NOMO-1 (cell line): ENCODE data around the gene MSANTD1.

ENCODE experiments used
- DNase-seq, 2 experiments: peaks; one replicate each; lab custom pipeline; 2025; ENCODE audit not compliant: unreplicated experiment in 2 of 2; lab: John Stamatoyannopoulos, UW

Gene MSANTD1

DNA sequence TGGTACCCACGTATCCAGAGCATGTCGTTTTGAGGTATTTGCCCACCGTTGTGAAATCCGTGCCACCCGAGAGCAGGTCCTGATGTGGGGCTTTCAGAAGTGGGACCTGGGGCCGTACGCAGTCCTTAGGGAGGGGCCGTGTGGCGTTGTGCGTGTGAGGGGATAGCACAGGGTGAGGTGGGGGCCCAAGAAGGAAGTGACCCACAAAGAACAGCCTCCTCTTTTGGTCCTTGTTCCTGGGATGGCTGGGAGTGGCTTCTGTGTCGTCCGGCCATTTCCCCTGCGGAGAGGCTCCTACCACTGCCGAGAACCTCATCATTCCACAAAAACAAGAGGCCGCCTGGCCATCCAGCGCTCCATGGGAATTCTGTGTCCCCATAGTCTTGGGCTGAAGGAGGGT is 17.0 kb upstream of the MSANTD1 start:
- no peak for DNase-seq

DNA sequence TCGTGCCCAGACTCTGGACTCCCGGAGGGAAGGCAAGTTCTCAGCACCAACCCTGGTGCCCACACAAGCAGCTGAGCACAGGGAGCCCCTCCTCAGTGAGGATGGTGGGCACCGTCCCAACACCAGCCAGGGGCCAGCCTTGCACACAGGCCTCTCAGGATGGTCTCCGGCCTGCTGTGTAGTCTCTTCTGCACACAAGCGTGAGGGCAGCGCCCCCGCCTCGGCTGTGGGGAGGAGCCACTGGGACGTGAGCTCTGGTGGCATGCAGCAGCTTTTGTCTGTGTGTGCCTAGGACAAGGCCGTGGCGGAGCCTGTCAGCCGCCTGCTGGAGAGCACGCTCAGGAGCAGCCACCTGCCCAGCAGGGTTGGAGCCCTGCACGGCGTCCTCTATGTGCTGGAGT is 16.1 kb upstream of the MSANTD1 start:
- DNase-seq, result no peak

DNA sequence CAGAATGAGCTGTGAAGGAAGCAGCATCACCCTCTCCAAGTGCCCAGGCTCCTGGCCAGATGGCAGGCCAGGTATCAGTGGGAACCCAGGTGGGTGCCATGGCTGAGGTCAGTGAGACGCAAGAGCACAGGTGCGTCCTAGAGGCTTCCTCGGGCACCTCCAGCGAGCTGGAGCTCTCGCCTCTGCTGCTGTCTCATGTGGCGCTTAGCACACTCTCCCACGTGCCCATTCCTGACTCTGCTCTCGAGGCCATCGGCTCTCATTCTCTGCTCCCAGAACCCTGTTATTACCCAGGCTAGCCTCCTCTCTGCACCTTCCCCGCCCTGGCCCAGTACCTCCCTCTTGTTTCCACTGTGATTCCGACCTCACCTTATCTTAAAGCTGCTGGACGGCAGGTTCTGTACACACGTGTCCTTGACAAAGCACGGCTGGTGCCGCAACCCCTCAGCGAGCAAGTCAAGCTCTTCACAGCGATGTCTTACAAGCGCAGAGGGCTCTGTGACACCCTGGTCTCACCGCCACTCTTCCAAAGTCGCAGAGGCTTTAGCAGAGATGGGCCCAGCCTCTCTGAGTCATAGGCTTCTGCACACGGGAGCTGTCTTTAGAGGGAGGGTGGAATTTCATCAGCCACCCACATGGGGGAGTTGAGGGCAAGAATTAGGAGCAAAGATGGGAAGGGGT is 15.4 kb upstream of the MSANTD1 start:
- no peak for DNase-seq

DNA sequence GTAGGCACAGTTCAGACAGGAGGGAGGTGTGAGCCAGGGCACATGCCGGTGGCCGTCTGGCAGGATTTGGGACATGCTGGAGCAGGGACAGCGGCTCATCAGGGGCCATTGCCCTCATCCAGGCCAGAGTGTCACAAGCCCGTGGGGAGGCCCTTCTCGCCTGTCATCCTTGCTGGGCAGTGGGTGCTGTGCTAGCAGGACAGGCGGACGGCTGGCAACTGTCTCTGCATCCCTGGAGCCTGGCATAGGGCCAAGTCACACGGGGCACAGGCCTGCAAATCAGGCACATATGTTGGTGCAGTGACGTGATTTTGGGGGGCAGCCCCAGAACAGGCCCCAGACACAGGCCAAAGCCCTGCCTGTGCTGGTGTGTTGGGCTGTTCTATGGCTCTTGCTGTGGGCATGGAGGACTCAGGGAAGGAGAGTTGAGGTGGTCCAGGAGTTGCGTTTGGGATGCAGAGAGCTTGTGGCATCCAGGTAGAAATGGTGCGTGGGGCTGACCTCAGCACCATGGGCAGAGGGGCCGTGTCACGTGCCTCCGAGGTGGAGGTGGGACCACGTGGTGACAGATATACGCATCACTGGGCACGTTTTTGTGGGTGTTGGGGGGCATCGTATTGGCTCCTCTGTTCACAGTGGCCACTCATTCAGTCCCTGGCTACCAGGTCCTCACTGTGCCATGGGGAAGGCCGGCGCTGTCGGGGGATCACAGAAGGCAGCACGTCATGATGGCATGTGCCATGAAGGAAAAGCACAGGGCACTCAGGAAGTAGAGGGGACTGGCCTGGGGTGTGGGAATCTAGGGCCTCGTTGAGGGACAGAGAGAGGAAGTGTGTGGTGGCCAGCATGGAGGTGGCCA is 14.6 kb upstream of the MSANTD1 start:
- DNase-seq, result no peak

DNA sequence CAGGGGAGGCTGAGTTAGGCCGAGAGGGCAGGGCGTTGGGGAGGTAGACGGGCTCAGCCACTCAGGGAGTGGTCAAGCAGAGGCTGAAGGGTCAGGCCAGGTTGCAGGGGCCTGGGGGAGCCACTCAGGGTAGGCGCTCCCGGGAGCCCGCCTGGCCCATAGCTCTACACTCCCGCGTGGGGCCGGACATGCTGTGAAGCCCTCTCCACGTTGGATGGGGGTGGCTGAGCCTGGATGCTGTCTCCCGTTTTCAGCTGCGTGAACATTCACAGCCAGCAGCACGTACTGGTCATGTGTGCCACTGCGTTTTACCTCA is 14.0 kb upstream of the MSANTD1 start:
- no peak for DNase-seq

DNA sequence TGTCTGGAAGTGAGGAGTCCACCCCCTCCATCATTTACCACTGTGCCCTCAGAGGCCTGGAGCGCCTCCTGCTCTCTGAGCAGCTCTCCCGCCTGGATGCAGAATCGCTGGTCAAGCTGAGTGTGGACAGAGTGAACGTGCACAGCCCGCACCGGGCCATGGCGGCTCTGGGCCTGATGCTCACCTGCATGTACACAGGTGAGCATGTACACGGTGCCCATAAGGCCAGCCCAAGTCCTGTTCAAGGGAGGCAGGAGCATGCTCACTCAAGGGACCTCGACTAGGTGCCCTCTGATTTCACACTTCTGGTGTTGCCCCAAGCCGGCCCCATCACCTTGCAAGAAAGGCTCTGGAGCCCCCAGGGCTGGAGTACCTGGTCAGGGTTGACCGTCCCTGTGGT is 13.4 kb upstream of the MSANTD1 start:
- DNase-seq, result no peak

DNA sequence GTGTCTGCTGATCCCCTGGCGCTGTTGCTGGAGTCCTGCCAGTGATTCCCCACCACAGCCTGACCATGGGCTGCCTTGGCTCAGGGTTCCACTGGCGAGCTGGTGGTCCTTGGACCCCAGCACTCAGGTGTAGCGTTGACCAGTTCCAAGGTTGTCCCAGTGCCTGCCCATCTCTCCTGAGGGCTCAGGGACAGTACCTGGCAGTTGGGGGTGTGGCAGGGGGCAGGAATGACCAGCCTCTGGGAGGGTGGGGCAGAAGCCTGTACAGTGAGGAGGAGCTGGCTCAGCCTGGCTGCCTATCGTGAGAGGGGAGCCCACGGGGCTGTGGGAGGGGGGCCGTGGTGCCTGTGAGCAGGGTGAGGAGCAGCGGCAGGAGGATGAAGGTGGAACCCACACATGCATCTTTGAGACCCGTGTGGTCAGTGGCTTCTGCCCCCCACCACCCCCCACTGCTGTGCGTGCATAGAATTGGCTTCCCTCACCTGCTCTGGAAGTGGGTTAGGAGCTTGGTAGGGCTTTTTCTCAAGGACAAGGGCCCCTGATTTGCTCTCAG is 12.6 kb upstream of the MSANTD1 start:
- DNase-seq, result no peak

DNA sequence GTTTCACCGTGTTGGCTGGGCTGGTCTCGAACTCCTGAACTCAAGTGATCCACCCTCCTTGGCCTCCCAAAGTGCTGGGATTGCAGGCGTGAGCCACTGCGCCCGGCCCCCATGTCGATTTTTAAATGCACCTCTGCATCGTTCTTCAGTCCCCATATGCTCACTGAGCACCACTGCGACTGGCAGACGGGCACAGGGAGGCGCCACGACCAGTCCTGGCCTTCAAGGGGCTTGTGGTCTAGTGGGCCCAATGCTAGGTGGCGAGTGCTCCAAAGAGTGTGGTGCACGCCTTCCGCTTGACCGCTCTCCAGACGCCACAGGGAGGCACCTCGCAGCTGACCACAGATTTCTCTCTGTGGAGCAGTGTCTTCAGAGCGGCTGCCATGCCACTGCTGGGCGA is 11.7 kb upstream of the MSANTD1 start:
- no peak for DNase-seq

DNA sequence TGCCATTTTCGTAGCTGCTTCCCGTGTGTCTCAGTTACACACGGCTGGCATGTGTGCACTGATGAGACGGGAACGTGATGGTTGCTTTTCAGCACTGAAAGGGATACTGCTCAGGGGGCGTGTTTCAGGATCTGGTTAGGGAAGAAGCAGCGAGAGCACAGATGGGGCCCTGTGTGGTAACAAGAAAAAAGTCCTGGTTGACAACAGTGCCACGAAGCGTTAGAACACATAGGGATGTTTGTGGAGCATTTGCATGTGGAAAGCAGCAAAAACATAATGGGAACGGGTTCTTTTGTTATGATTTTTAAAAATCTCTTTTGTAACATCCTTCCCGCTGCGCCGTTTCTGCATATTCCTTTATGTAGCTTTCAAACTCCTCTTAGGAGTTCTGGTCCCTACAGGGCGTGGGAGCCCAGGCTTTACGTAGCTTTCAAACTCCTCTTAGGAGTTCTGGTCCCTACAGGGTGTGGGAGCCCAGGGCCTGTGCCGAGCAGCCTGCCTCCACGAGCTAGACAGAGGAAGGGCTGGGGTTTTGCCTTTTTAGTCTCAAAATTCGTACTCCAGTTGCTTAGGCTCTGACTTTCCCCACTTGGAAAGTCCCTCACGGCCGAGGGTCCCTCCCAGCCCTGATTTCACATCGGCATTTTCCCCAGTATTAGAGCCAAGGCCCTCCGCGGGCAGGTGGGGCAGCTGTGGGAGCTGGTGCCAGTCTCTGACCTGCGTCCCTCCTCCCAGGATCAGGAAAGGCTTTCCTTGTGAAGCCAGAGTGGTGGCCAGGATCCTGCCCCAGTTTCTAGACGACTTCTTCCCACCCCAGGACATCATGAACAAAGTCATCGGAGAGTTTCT is 11.0 kb upstream of the MSANTD1 start:
- DNase-seq, result no peak

DNA sequence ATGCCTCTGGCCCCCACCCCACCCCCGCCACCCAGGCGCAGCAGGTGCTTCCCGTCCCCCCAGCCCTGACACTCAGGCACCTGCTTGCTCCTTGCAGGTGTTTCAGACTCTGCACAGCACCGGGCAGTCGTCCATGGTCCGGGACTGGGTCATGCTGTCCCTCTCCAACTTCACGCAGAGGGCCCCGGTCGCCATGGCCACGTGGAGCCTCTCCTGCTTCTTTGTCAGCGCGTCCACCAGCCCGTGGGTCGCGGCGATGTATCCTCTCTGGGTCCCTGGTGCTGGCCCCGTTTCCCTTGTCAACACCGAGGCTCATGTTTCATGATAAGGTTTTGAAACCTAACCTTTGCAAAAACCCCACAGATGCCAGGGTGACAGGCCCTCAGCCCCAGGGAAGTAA is 10.2 kb upstream of the MSANTD1 start:
- DNase-seq, result no peak

DNA sequence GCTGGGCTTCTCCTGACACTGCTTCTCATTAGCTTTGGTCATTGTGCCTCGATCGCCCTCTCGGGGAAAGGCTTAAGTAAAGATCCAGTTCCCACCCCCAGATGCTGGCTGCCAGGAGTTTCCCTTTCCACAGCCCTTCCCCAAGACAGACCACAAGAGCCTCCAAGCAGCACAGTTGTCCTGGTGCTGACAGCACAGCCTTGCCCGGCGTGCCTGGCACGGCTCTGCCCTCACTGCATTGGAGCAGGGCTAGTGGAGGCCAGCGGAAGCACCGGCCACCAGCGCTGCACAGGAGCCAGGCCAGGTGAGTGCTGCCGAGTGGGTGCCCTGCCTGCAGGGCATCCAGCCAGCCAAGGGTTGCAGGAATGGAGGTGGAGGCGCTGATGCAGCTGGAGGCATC is 9.7 kb upstream of the MSANTD1 start:
- DNase-seq, result no peak

DNA sequence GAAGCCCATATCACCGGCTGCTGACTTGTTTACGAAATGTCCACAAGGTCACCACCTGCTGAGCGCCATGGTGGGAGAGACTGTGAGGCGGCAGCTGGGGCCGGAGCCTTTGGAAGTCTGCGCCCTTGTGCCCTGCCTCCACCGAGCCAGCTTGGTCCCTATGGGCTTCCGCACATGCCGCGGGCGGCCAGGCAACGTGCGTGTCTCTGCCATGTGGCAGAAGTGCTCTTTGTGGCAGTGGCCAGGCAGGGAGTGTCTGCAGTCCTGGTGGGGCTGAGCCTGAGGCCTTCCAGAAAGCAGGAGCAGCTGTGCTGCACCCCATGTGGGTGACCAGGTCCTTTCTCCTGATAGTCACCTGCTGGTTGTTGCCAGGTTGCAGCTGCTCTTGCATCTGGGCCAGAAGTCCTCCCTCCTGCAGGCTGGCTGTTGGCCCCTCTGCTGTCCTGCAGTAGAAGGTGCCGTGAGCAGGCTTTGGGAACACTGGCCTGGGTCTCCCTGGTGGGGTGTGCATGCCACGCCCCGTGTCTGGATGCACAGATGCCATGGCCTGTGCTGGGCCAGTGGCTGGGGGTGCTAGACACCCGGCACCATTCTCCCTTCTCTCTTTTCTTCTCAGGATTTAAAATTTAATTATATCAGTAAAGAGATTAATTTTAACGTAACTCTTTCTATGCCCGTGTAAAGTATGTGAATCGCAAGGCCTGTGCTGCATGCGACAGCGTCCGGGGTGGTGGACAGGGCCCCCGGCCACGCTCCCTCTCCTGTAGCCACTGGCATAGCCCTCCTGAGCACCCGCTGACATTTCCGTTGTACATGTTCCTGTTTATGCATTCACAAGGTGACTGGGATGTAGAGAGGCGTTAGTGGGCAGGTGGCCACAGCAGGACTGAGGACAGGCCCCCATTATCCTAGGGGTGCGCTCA is 8.7 kb upstream of the MSANTD1 start:
- DNase-seq, result no peak

DNA sequence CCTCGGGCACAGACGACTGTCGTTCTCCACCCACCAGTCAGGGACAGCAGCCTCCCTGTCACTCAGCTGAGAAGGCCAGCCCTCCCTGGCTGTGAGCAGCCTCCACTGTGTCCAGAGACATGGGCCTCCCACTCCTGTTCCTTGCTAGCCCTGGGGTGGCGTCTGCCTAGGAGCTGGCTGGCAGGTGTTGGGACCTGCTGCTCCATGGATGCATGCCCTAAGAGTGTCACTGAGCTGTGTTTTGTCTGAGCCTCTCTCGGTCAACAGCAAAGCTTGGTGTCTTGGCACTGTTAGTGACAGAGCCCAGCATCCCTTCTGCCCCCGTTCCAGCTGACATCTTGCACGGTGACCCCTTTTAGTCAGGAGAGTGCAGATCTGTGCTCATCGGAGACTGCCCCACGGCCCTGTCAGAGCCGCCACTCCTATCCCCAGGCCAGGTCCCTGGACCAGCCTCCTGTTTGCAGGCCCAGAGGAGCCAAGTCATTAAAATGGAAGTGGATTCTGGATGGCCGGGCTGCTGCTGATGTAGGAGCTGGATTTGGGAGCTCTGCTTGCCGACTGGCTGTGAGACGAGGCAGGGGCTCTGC is 7.9 kb upstream of the MSANTD1 start:
- no peak for DNase-seq

DNA sequence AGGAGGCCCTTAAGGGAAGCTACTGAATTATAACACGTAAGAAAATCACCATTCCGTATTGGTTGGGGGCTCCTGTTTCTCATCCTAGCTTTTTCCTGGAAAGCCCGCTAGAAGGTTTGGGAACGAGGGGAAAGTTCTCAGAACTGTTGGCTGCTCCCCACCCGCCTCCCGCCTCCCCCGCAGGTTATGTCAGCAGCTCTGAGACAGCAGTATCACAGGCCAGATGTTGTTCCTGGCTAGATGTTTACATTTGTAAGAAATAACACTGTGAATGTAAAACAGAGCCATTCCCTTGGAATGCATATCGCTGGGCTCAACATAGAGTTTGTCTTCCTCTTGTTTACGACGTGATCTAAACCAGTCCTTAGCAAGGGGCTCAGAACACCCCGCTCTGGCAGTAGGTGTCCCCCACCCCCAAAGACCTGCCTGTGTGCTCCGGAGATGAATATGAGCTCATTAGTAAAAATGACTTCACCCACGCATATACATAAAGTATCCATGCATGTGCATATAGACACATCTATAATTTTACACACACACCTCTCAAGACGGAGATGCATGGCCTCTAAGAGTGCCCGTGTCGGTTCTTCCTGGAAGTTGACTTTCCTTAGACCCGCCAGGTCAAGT is 6.9 kb upstream of the MSANTD1 start:
- no peak for DNase-seq

DNA sequence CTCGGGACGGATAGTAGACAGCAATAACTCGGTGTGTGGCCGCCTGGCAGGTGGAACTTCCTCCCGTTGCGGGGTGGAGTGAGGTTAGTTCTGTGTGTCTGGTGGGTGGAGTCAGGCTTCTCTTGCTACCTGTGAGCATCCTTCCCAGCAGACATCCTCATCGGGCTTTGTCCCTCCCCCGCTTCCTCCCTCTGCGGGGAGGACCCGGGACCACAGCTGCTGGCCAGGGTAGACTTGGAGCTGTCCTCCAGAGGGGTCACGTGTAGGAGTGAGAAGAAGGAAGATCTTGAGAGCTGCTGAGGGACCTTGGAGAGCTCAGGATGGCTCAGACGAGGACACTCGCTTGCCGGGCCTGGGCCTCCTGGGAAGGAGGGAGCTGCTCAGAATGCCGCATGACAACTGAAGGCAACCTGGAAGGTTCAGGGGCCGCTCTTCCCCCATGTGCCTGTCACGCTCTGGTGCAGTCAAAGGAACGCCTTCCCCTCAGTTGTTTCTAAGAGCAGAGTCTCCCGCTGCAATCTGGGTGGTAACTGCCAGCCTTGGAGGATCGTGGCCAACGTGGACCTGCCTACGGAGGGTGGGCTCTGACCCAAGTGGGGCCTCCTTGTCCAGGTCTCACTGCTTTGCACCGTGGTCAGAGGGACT is 5.7 kb upstream of the MSANTD1 start:
- DNase-seq, result no peak

DNA sequence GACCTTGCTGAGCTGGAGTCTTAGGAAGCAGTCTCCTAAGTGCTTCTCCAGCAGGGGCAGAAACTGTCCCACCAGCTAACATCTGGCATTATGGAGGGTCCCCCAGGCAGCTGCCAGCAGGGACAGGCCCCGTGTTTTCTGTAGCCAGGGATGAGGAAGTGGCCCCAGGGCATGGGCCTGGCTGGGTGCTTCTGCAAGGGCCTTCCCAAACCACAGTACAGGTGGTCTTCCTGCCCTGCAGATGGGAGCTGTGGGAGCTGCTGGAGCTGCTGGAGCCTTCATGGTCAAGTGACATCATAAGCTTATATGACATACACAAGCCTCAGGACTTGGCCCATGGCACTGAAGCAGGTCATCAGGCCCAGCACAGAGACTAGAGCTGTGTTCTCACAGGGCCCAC is 5.0 kb upstream of the MSANTD1 start:
- DNase-seq, result no peak

DNA sequence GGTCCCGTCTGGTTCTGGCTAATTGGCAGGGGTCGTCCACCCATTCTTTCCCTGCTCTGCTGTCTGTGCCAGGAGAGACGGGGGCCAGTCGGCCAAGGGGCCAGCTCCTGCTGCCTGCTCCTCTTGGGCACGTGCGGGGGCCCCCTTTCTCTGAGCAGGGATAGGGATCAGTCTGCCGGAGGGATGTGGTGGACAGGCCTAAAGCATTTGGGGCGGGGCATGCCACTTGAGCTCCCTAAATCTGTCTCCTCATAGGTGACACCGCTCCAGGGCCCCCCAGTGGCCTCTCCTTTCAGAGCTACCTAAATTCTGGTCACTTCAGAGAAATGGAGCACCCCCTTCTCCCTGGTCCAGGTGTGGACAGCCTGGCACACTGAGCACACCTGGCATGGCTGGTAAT is 4.2 kb upstream of the MSANTD1 start:
- DNase-seq, result no peak

DNA sequence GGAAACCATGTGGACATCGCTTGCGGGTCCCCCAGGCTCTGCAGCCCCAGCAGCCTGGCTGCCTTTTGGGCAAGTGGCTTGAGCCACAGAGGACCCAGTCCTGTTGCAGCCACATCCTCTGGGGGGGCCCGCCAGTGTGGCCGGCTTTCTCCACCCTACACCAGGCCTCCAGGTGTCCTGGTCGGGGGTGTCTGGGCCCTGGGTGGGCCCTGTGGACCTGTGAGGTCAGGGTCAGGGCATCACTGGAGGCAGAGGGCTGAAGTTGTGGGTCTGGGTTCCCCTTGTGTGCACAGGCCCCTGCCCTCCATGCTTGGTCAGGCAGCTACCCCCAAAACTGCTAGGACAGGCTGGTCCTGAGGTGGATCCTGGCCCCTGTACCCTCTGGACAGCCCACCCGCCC is 3.3 kb upstream of the MSANTD1 start:
- no peak for DNase-seq
